Fibroblast of lung (primary cell): ENCODE results near the gene FMR1NB. TPM values are rescaled to one million over a fixed set of nuclear protein-coding genes. Genes with fewer than 3 reads are reported as not detected.

Experiments
- DNase-seq, 2 donors: peaks; one replicate each; pipeline versions ENCODE4 v3.0.0 to v3.0.0-alpha.2; 2010; ENCODE audit warnings: low read depth in 2 of 2
- H2AFZ ChIP-seq: 2 replicates; pipeline ENCODE4 v1.5.1; 2012; ENCODE audit warnings: low read length, control low read depth, inconsistent platforms
- H3K27ac ChIP-seq: 2 replicates; pipeline ENCODE4 v1.5.1; 2011; ENCODE audit warnings: low read length, control low read depth; ENCODE audit not compliant: insufficient read depth
- H3K27me3 ChIP-seq: 2 replicates; pipeline ENCODE4 v1.5.1; 2011; ENCODE audit warnings: mild to moderate bottlenecking, low read length; ENCODE audit not compliant: control insufficient read depth, insufficient read depth
- H3K36me3 ChIP-seq: 2 replicates; pipeline ENCODE4 v1.5.1; 2011; ENCODE audit warnings: low read length; ENCODE audit not compliant: control insufficient read depth, insufficient read depth
- H3K4me1 ChIP-seq: 2 replicates; pipeline ENCODE4 v1.5.1; 2011; ENCODE audit warnings: low read length; ENCODE audit not compliant: control insufficient read depth, insufficient read depth; ENCODE audit errors: extremely low read depth
- H3K4me2 ChIP-seq: 2 replicates; pipeline ENCODE4 v1.5.1; 2011; ENCODE audit warnings: low read length, control low read depth; ENCODE audit not compliant: insufficient read depth; ENCODE audit errors: extremely low read depth
- H3K4me3 ChIP-seq, 4 experiments: fragments of 200-600 bp in 1 of 4; sonication (generic) in 1 of 4; replicated peaks in 1 of 4; 2 replicates each; pipeline ENCODE4 v1.5.1; 2011 to 2016; ENCODE audit warnings: low read length in 4 of 4, low read depth in 3 of 4, mild to moderate bottlenecking in 3 of 4, control low read depth in 2 of 4, inconsistent platforms in 1 of 4, mixed read lengths in 1 of 4; ENCODE audit not compliant: insufficient read depth in 1 of 4; ENCODE audit errors: control extremely low read depth in 1 of 4
- H3K79me2 ChIP-seq: 2 replicates; pipeline ENCODE4 v1.5.1; 2012; ENCODE audit warnings: mild to moderate bottlenecking, low read length, inconsistent platforms; ENCODE audit not compliant: control insufficient read depth, insufficient read depth
- H3K9ac ChIP-seq: 2 replicates; pipeline ENCODE4 v1.5.1; 2011; ENCODE audit warnings: mild to moderate bottlenecking, low read length, control low read depth; ENCODE audit not compliant: insufficient read depth
- H3K9me3 ChIP-seq: 2 replicates; pipeline ENCODE4 v1.5.1; 2012; ENCODE audit warnings: low read depth, low read length; ENCODE audit not compliant: control insufficient read depth, insufficient read depth
- H4K20me1 ChIP-seq: 2 replicates; pipeline ENCODE4 v1.5.1; 2011; ENCODE audit warnings: low read length; ENCODE audit not compliant: control insufficient read depth, insufficient read depth; ENCODE audit errors: extremely low read depth
- CTCF ChIP-seq, 2 donors: IDR thresholded peaks in 1 of 2; conservative IDR thresholded peaks in 1 of 2; 1 replicate in 1 of 2; 2 replicates in 1 of 2; pipeline ENCODE4 v1.5.1; 2011 to 2012; ENCODE audit warnings: low read length in 2 of 2, control low read depth in 1 of 2, inconsistent platforms in 1 of 2, low read depth in 1 of 2, mild to moderate bottlenecking in 1 of 2
- EZH2 ChIP-seq: IDR thresholded peaks from 2 replicates; pipeline ENCODE4 v1.5.1; 2012; ENCODE audit warnings: low read length, control low read depth, mild to moderate bottlenecking; ENCODE audit errors: missing control alignments
- polyA minus RNA-seq: library from RNA; depleted of rRNA, polyadenylated mRNA; stranded (reverse); fragments of >200 nt; gene quantifications from 2 replicates; pipeline ENCODE4 v1.2.3, GENCODE V29; 2011; ENCODE audit warnings: low replicate concordance
- polyA plus RNA-seq, 2 donors: library from polyadenylated mRNA; depleted of rRNA in 1 of 2; stranded (reverse) in 1 of 2; unstranded in 1 of 2; fragments of >200 nt; gene quantifications; 2 replicates each; pipeline ENCODE4 v1.2.1, GENCODE V29; 2011 to 2012; ENCODE audit warnings: missing spikeins in 1 of 2
- total RNA-seq: library from RNA; depleted of rRNA; stranded (reverse); fragments of >200 nt; gene quantifications from 2 replicates; pipeline ENCODE4 v1.2.1, GENCODE V29; 2014

Gene FMR1NB
- not detected in 2 replicates for total RNA-seq
- polyA plus RNA-seq = not detected in 2 replicates
- polyA plus RNA-seq (2012) = not detected in 2 replicates
- polyA minus RNA-seq = not detected in 2 replicates

- H3K79me2 ChIP-seq = no peaks in the 10 kb centered on the region
- no peaks in the 10 kb centered on the region for H3K36me3 ChIP-seq
- no peak within 1 kb of the TSS for H3K9ac ChIP-seq
- H3K9me3 ChIP-seq = no peaks in the 10 kb centered on the region
- no peak within 1 kb of the TSS for H3K4me3 ChIP-seq
- no peak for DNase-seq
- no peak within 1 kb of the TSS for H3K4me2 ChIP-seq
- H2AFZ ChIP-seq = no peak within 1 kb of the TSS
- TF ChIP-seq CTCF (conservative IDR thresholded peaks at IDR 0.05 in 1 of 2, IDR thresholded peaks at IDR 0.05 in 1 of 2; ENCODE audit: low read depth in 1 of 2, low read length in 2 of 2) (no peak), EZH2 (no peak)
- H3K27me3 ChIP-seq = no peaks in the 10 kb centered on the region
- H4K20me1 ChIP-seq = no peaks in the 10 kb centered on the region
- H3K4me1 ChIP-seq = no peaks in the 10 kb centered on the region
- no peak within 1 kb of the TSS for H3K27ac ChIP-seq
These were observed at the start of gene FMR1NB for GRCh38 chrX:147981038-147981752. Gene FMR1NB, plus strand, starts transcription at chrX:147981337. Its CDS starts 66 bp downstream, at chrX:147981403.

GRCh38 chrX:147933815-147934214 lies 47.3 kb upstream of the FMR1NB start:
- H3K79me2 ChIP-seq = no peaks in the 10 kb centered on the region

More at GRCh38 chrX:147933815-147934214, 47.3 kb upstream of the FMR1NB start:
- Histone ChIP-seq H3K9me3 (no peaks in the 10 kb centered on the region), H3K27me3 (no peaks in the 10 kb centered on the region), H3K27ac (no peak overlapping the region), H3K4me3 (no peak overlapping the region), H3K4me2 (no peak overlapping the region), H2AFZ (no peak overlapping the region), H3K4me1 (no peaks in the 10 kb centered on the region), H3K9ac (no peak overlapping the region), H3K36me3 (no peaks in the 10 kb centered on the region), H4K20me1 (no peaks in the 10 kb centered on the region)
- TF ChIP-seq EZH2 (no peak), CTCF (conservative IDR thresholded peaks at IDR 0.05 in 1 of 2, IDR thresholded peaks at IDR 0.05 in 1 of 2; ENCODE audit: low read depth in 1 of 2, low read length in 2 of 2) (no peak)
- DNase-seq = no peak
